Tibial nerve (tissue), 4 donors: ENCODE results near the gene CERS6. TPM values are rescaled to one million over a fixed set of nuclear protein-coding genes. Genes with fewer than 3 reads are reported as not detected.

ENCODE experiments used
- DNase-seq, 2 donors: peaks; one replicate each; pipeline ENCODE4 v3.0.0-alpha.2; 2019; ENCODE audit warnings: low spot score in 2 of 2
- H3K27ac ChIP-seq, 4 donors: fragments of 200-600 bp; sonication (generic) in 3 of 4; one replicate each; pipeline ENCODE4 v1.5.1; 2017 to 2019; ENCODE audit warnings: mild to moderate bottlenecking in 1 of 4
- H3K27me3 ChIP-seq, 2 donors: fragments of 200-600 bp; sonication (generic) in 1 of 2; one replicate each; pipeline versions ENCODE4 v1.5.1 to v1.6.0; 2017 to 2019
- H3K36me3 ChIP-seq, 3 donors: fragments of 200-600 bp; sonication (generic); one replicate each; pipeline ENCODE4 v1.5.1; 2018 to 2019
- H3K4me1 ChIP-seq, 4 donors: fragments of 200-600 bp; sonication (generic) in 3 of 4; one replicate each; pipeline ENCODE4 v1.5.1; 2017 to 2019
- H3K4me3 ChIP-seq, 4 donors: fragments of 200-600 bp; sonication (generic) in 3 of 4; one replicate each; pipeline ENCODE4 v1.5.1; 2017 to 2019; ENCODE audit warnings: mild to moderate bottlenecking in 1 of 4, moderate library complexity in 1 of 4
- H3K9me3 ChIP-seq, 4 donors: fragments of 200-600 bp; sonication (generic) in 3 of 4; one replicate each; pipeline ENCODE4 v1.5.1; 2017 to 2019
- EP300 ChIP-seq, 2 donors: sonication (generic); formaldehyde crosslinking; IDR thresholded peaks; one replicate each; pipeline ENCODE4 v1.6.1; 2017; ENCODE audit warnings: antibody characterized with exemption in 2 of 2, mild to moderate bottlenecking in 1 of 2
- POLR2A ChIP-seq, 2 donors: fragments of 450-650 bp; IDR thresholded peaks; one replicate each; pipeline ENCODE4 v1.6.1; 2017; ENCODE audit warnings: antibody characterized with exemption in 2 of 2, mild to moderate bottlenecking in 2 of 2, moderate library complexity in 2 of 2
- WGBS, 2 donors: methylation state at CpG; one replicate each; pipeline ENCODE4 v1.1.5; 2018; 5-methylcytosine and 5-hydroxymethylcytosine counted together
- total RNA-seq, 4 donors: library from RNA; depleted of rRNA; stranded (reverse); fragments of >200 nt; gene quantifications; one replicate each; pipeline ENCODE4 v1.1.0, GENCODE V29; 2016
- TF ChIP-seq, protein P1 (sequence below), 5 experiments: fragments of 200-600 bp in 3 of 5; fragments of 450-650 bp in 2 of 5; sonication (generic) in 3 of 5; IDR thresholded peaks; one replicate each; pipeline ENCODE4 v1.5.1; 2016 to 2019; ENCODE audit warnings: antibody characterized with exemption in 5 of 5, mild to moderate bottlenecking in 3 of 5, moderate library complexity in 2 of 5

CERS6 gene
- total RNA-seq, 4 donors from 2014 or later = 37.7 to 38.7 (median 37.8) TPM

DNA sequence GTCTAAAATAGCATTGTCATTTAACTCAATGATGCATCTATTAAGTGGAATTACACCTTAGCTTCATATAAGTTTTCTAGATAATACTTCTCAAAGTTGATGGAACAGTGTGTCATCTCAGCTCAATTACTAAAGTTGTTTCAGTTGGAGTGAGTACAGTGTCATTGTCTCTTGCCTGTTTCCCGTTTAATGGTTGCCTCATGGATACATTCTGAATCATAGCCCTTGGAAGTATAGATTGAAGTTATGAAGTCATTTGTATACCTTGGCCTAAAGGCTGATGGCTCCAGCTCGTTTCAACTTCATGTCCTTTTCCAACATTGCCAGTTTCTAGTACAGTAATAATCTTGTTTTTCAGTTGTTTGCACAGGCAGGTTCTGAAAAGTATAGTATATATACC is 215.9 kb downstream of the CERS6 start:
- no peaks in the 10 kb centered on the region for H3K9me3 ChIP-seq
- no peak overlapping the region for H3K27ac ChIP-seq
- H3K4me3 ChIP-seq = no peak overlapping the region
- WGBS, 2 donors = 52 to 69% methylated on average over 2 of the region's 2 CpGs
- no peaks in the 10 kb centered on the region for H3K27me3 ChIP-seq
- H3K4me1 ChIP-seq = no peaks in the 10 kb centered on the region
- H3K36me3 ChIP-seq = no peaks in the 10 kb centered on the region
- no peak for DNase-seq
- TF ChIP-seq EP300 (IDR thresholded peaks at IDR 0.05) = no peak
- TF ChIP-seq, protein P1, sequence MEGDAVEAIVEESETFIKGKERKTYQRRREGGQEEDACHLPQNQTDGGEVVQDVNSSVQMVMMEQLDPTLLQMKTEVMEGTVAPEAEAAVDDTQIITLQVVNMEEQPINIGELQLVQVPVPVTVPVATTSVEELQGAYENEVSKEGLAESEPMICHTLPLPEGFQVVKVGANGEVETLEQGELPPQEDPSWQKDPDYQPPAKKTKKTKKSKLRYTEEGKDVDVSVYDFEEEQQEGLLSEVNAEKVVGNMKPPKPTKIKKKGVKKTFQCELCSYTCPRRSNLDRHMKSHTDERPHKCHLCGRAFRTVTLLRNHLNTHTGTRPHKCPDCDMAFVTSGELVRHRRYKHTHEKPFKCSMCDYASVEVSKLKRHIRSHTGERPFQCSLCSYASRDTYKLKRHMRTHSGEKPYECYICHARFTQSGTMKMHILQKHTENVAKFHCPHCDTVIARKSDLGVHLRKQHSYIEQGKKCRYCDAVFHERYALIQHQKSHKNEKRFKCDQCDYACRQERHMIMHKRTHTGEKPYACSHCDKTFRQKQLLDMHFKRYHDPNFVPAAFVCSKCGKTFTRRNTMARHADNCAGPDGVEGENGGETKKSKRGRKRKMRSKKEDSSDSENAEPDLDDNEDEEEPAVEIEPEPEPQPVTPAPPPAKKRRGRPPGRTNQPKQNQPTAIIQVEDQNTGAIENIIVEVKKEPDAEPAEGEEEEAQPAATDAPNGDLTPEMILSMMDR (IDR thresholded peaks at IDR 0.05) = no peak
- no peak for TF ChIP-seq POLR2A (IDR thresholded peaks at IDR 0.05)

DNA sequence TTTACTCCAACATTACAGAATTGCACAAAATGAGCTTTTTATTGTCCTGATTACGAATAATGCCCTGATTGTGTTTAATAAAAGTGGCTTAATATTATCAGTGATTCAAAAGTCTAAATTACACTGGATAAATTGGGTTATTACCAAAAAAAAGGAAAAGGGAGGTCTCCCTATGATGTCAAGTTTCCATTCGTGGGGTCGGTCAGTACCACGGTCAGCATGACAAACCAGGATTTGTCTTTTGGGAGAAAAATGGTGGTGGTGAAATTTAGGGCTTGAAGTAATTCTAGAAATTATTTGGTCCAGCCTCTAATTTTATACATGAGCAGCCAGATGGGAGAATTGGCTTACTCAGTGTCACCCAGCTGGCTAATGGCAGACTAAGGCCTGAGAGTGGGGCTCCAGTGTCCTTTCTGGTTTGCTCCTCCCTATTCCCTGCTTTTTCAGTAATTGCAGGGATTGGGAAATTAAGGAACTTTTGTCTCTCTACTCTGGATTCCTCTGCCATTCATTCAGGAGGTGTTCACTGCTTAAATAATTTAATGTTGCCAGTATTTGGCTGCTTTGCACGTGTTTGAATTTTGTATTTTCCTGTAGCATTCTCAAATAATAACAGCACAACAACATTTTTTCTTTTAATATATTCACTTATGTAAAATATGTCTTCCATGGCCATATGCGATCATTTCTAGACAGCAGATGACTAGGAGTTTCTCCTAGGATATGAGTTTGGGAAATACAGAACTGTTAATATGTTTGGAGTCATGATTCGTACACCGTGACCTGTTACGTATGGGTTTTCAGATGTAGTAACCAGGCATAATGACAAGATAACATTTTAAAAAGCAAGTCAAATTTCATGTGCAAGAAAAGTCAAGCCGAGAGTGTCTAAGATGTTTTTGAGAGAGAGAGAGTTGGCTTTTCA is 217.5 kb downstream of the CERS6 start:
- WGBS, 2 donors = 62 to 72% methylated on average over 10 of the region's 10 CpGs
- Histone ChIP-seq H3K27me3 (no peaks in the 10 kb centered on the region), H3K9me3 (no peaks in the 10 kb centered on the region), H3K36me3 (no peaks in the 10 kb centered on the region), H3K27ac (peak overlapping the region in 1 of 4 donors; percentile 71), H3K4me1 (no peaks in the 10 kb centered on the region), H3K4me3 (no peak overlapping the region)
- TF ChIP-seq EP300 (IDR thresholded peaks at IDR 0.05) (no peak), POLR2A (IDR thresholded peaks at IDR 0.05) (no peak)
- TF ChIP-seq, protein P1 (IDR thresholded peaks at IDR 0.05) = no peak
- DNase-seq = no peak

DNA sequence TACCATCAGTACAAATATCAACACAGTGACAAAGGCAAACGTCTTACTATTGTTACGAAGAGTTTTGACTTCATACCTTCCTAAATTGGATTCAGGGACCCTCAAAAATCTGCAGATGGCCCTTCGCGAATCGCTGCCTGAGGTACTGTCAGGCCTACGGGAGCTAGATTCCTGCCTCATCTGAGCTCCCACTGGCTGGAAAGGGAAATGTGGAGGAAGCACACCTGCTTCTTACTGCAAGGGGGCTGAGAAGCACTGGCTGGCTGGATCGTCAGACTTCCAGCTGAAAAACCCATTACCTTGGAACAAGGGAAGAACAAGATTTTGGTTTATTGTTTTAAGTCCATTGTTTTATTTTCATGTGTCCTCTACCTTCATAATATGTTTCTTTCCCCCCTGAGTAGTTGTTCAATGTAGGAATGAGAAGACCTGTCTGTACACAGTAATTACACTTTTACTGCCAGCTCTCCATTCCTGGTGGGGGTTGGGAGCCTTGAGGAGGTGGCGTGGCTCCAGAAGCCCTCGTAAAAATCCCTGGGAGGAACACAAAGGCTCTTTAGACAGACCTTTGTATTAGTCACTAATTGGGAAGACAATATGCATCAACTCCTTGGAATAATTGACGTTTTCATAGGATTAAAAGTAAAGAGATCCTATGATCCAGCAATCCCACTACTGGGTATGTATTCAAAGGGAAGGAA is 222.2 kb downstream of the CERS6 start:
- no peaks in the 10 kb centered on the region for H3K4me1 ChIP-seq
- no peak overlapping the region for H3K27ac ChIP-seq
- H3K9me3 ChIP-seq = no peaks in the 10 kb centered on the region
- H3K36me3 ChIP-seq = no peaks in the 10 kb centered on the region
- no peak overlapping the region for H3K4me3 ChIP-seq
- 83 to 91% methylated on average over 10 of the region's 10 CpGs for WGBS, 2 donors
- no peaks in the 10 kb centered on the region for H3K27me3 ChIP-seq
- TF ChIP-seq, protein P1 (IDR thresholded peaks at IDR 0.05) = no peak
- no peak for TF ChIP-seq POLR2A (IDR thresholded peaks at IDR 0.05)
- TF ChIP-seq EP300 (IDR thresholded peaks at IDR 0.05) = no peak
- no peak for DNase-seq

DNA sequence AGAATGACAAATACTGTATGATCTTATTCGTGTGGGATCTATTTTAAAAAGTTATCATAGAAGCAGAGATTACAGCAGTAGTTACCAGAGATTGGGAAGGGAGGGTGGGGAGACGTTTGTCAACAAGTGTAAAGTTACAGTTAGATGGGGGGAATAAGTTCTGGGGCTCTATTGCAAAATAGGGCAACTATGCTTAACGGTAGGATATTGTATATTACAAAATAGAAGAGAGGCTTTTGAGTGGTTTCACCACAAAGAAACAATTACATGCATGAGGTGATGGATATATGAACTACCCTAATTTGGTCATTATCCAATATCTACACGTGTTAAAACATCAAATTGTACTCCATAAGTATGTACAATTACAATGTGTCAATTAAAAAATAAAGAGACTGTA is 223.0 kb downstream of the CERS6 start:
- H3K4me3 ChIP-seq = no peak overlapping the region
- H3K36me3 ChIP-seq = no peaks in the 10 kb centered on the region
- H3K9me3 ChIP-seq = no peaks in the 10 kb centered on the region
- H3K27ac ChIP-seq = no peak overlapping the region
- no peaks in the 10 kb centered on the region for H3K27me3 ChIP-seq
- no peaks in the 10 kb centered on the region for H3K4me1 ChIP-seq
- 85 to 92% methylated on average over 4 of the region's 4 CpGs for WGBS, 2 donors
- DNase-seq = no peak
- TF ChIP-seq, protein P1 (IDR thresholded peaks at IDR 0.05) = no peak
- TF ChIP-seq EP300 (IDR thresholded peaks at IDR 0.05) (no peak), POLR2A (IDR thresholded peaks at IDR 0.05) (no peak)
